Stimulated activated naive CD8-positive, alpha-beta T cell treated with anti-CD3 and anti-CD28 coated beads, Interleukin-15, Interleukin-2, amounts not matched to agents 100 ng/mL and 50 ng/mL, for 24 hours (primary cell): Measurements from ENCODE around the gene RAB1B.
"Not testable (repeated sequence)": the region's sequence is repeated elsewhere in the genome, so short reads cannot be mapped to it uniquely, and the experiment has no call there.

Source experiments
- H3K27ac Mint-ChIP-seq: one replicate; pipeline ENCODE4 v1.8.0; 2021; ENCODE audit warnings: mild to moderate bottlenecking, mixed read lengths
- H3K27me3 Mint-ChIP-seq: one replicate; pipeline ENCODE4 v1.8.0; 2021; ENCODE audit warnings: mixed read lengths
- H3K36me3 Mint-ChIP-seq: one replicate; pipeline ENCODE4 v1.8.0; 2021; ENCODE audit warnings: low read depth, mixed read lengths
- H3K4me1 Mint-ChIP-seq: one replicate; pipeline ENCODE4 v1.8.0; 2021; ENCODE audit warnings: low read depth, mixed read lengths
- H3K4me3 Mint-ChIP-seq: one replicate; pipeline ENCODE4 v1.8.0; 2021; ENCODE audit warnings: mild to moderate bottlenecking, mixed read lengths
- H3K9me3 Mint-ChIP-seq: one replicate; pipeline ENCODE4 v1.8.0; 2021; ENCODE audit warnings: mixed read lengths

The RAB1B gene

GRCh38 chr11:66268952-66269905, 790 bp downstream of the RAB1B start:
- peak overlapping the region; percentile 96 for H3K4me3 Mint-ChIP-seq
- peaks cover 45% of the 10 kb centered on the region for H3K36me3 Mint-ChIP-seq
- peak overlapping the region; percentile 94 for H3K27ac Mint-ChIP-seq
- peaks cover 47% of the 10 kb centered on the region for H3K4me1 Mint-ChIP-seq
- H3K27me3 Mint-ChIP-seq = no peaks in the 10 kb centered on the region
- no peaks in the 10 kb centered on the region for H3K9me3 Mint-ChIP-seq

- Mint-ChIP-seq H3K4me1 (peaks cover 46% of the 10 kb centered on the region), H3K4me3 (no peak overlapping the region), H3K27me3 (no peaks in the 10 kb centered on the region), H3K27ac (no peak overlapping the region), H3K36me3 (peaks cover 39% of the 10 kb centered on the region), H3K9me3 (no peaks in the 10 kb centered on the region)
Measured at GRCh38 chr11:66271816-66272215, 3.4 kb downstream of the RAB1B start.

GRCh38 chr11:66272596-66272995, 4.2 kb downstream of the RAB1B start:
- Mint-ChIP-seq H3K27me3 (no peaks in the 10 kb centered on the region), H3K9me3 (no peaks in the 10 kb centered on the region), H3K27ac (no peak overlapping the region), H3K36me3 (peaks cover 39% of the 10 kb centered on the region), H3K4me1 (peaks cover 44% of the 10 kb centered on the region), H3K4me3 (no peak overlapping the region)

GRCh38 chr11:66274219-66274618, 5.8 kb downstream of the RAB1B start:
- Mint-ChIP-seq H3K9me3 (no peaks in the 10 kb centered on the region), H3K4me1 (peaks cover 46% of the 10 kb centered on the region), H3K4me3 (no peak overlapping the region), H3K36me3 (peaks cover 36% of the 10 kb centered on the region), H3K27ac (no peak overlapping the region), H3K27me3 (peaks cover under 1% of the 10 kb centered on the region)

DNA sequence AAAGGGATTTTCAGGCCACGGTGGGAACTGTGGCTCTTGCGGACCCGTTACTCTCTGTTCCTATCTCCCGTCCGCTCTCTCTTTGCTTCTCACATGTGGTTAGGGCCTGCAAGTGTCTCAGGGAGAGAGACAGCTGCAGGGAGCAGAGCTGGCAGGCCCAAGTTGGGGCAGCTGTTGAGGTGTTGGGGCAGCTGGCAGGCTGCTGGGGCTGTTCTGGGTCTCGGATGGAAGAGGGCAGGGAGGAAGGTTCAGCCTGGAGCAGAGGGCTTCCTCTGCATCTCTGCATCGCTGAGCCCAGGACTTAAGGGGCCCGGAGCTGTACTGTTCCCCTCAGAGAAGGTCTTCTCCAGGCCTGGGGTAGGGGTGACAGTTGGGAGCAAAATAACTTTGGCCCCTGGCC, 7.0 kb downstream of the RAB1B start:
- peaks cover 31% of the 10 kb centered on the region for H3K36me3 Mint-ChIP-seq

GRCh38 chr11:66275984-66276612, 7.7 kb downstream of the RAB1B start:
- Mint-ChIP-seq H3K4me3 (no peak overlapping the region), H3K36me3 (peaks cover 27% of the 10 kb centered on the region), H3K9me3 (no peaks in the 10 kb centered on the region), H3K4me1 (peaks cover 33% of the 10 kb centered on the region), H3K27ac (no peak overlapping the region), H3K27me3 (peaks cover 6% of the 10 kb centered on the region)

More for the DNA sequence above, 7.0 kb downstream of the RAB1B start:
- H3K4me3 Mint-ChIP-seq = no peak overlapping the region
- H3K27me3 Mint-ChIP-seq = peaks cover 6% of the 10 kb centered on the region
- no peak overlapping the region for H3K27ac Mint-ChIP-seq
- H3K9me3 Mint-ChIP-seq = no peaks in the 10 kb centered on the region
- H3K4me1 Mint-ChIP-seq = peaks cover 38% of the 10 kb centered on the region

GRCh38 chr11:66276619-66277018, 8.2 kb downstream of the RAB1B start:
- H3K9me3 Mint-ChIP-seq, H3K27ac Mint-ChIP-seq, H3K27me3 Mint-ChIP-seq, H3K4me3 Mint-ChIP-seq: not testable (repeated sequence)
- peaks cover 25% of the 10 kb centered on the region for H3K36me3 Mint-ChIP-seq
- H3K4me1 Mint-ChIP-seq = peaks cover 32% of the 10 kb centered on the region

DNA sequence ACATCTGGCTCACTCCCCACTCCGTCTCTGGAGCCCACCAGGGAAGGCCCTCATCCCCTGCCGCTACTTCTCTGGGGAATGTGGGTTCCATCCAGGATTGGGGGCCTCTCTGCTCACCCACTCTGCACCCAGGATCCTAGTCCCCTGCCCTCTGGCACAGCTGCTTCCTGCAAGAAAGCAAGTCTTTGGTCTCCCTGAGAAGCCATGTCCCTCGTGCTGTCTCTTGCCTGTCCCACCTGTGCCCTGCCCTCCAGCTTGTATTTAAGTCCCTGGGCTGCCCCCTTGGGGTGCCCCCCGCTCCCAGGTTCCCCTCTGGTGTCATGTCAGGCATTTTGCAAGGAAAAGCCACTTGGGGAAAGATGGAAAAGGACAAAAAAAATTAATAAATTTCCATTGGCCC, 8.6 kb downstream of the RAB1B start:
- Mint-ChIP-seq H3K36me3 (peaks cover 21% of the 10 kb centered on the region), H3K4me1 (peaks cover 32% of the 10 kb centered on the region)
- H3K4me3 Mint-ChIP-seq, H3K9me3 Mint-ChIP-seq, H3K27ac Mint-ChIP-seq, H3K27me3 Mint-ChIP-seq: not testable (repeated sequence)

DNA sequence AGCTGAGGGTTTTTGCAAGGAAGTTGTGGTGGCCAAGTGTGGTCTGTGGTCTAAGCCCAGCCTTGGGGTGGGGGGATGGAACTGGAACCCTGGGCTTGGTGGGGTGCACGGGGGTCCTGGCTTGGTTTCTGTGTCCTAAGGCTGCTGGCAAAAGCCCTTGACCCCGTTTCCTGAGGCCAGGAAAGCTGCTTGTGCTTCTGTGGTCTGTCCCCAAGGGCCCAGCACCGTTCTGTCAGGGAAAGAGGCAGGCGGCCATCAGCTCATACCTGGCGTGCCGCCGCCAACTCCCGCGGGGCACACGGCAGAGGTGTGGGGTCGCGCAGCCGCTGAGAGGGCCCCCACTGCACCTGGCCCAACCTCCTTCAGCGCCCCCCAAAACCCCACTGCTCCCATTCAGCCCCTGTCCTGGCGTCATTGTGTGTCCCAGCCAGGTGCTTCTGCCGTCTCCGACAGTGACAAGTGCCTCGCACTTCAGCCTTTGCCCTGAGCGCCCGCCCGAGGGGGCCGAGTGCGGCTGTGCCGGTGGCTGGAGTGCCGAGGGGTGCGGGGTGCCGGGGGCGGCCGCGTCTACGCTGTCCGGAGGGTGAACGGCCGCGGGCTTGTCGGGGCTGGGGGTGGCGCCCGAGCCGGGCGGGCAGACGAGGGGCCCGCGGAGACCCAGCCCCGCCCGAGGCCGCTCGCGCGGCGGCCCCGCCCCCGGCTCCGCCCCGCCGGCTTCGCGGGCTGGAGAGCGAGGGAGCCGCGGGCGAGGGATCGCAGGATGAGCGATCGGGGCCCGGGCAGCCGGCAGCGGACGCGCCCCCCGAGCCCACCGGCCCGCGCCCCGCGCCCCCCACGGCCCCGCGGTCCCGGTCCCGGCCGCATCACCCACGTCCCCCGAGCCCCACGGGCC, 9.3 kb downstream of the RAB1B start, which contains the start of gene CNIH2:
CNIH2 (plus strand) TSS at position 705 of the 892 bp plus-strand sequence. CDS start 282 bp downstream, outside the sequence.
- Mint-ChIP-seq H3K4me1 (peaks cover 32% of the 10 kb centered on the region), H3K36me3 (peaks cover 15% of the 10 kb centered on the region), H3K27me3 (peaks cover 6% of the 10 kb centered on the region), H3K9me3 (no peaks in the 10 kb centered on the region), H3K4me3 (peak within 1 kb of the TSS; percentile 57), H3K27ac (no peak within 1 kb of the TSS)

DNA sequence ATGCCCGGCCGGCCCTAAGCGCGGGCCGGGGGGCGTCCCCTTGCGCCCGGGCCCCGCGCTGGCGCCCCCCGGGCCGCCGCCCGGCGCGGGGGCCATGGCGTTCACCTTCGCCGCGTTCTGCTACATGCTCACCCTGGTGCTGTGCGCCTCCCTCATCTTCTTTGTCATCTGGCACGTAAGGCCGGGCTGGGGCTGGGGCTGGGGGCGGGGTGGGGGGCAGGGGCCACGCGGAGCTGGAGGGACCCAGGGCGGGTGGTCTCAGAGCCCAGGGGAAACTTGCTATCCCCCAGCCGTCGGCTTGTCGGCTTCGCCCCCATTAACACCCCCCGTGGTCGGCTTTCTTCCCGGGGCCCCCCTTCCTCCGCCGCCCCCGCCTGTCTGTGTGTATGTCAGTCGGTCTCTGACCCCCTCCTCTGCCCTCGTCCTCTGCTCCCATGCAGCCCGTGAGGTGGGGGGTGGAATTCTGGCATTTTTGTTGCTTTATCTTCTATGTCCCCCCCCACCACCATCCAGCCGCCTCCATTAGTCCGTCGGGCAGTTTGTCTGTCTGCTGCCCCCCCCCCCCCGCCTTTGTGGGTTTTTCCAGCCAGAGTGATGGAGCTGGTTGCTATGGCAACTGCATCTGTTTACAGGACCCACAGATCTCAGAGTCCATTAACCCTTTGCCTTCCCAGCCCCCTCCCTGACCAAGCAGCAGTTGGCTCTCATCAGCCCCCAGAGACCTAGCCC, 10.1 kb downstream of the RAB1B start:
- Mint-ChIP-seq H3K9me3 (no peaks in the 10 kb centered on the region), H3K4me1 (peaks cover 31% of the 10 kb centered on the region), H3K4me3 (peak overlapping the region; percentile 57), H3K27ac (no peak overlapping the region), H3K36me3 (peaks cover 7% of the 10 kb centered on the region), H3K27me3 (peaks cover 6% of the 10 kb centered on the region)

DNA sequence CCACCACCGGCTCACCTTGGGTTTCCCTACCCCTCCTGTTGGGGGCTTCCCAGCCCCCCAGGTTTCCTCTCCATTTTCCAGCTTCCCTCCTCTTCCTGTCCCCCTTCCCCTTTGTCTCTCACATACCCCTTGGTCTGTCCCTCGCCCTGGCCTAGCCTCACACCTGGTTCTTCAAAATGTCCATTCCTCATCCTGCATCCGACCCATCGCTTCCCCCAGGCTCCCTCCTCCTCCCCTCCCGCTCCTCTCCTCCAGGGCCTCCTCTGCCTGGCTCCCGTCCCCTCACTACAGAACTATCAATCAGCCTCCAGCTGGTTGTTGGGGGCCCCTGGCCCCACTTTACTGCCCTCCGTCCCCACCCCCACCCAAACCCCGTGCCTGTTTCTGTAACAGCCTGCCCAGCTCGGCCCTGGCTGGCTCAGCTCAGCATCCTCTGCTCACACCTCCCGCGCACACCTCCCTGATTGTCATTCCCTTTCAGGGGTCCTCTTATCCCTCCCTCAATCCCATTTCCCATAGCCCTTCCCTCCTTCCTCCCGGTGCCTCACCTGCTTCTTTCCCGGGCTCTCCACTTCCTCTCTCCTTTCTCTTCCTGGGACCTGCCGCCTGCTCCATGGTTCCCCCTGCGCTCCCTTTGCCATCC, 10.8 kb downstream of the RAB1B start:
- H3K36me3 Mint-ChIP-seq = peaks cover 1% of the 10 kb centered on the region
- H3K9me3 Mint-ChIP-seq = no peaks in the 10 kb centered on the region
- H3K4me3 Mint-ChIP-seq = peak overlapping the region; percentile 57
- peak overlapping the region; percentile 63 for H3K27ac Mint-ChIP-seq
- H3K4me1 Mint-ChIP-seq = peaks cover 31% of the 10 kb centered on the region
- H3K27me3 Mint-ChIP-seq = peaks cover 6% of the 10 kb centered on the region

GRCh38 chr11:66280428-66280827, 12.0 kb downstream of the RAB1B start:
- Mint-ChIP-seq H3K9me3 (no peaks in the 10 kb centered on the region), H3K4me1 (peaks cover 31% of the 10 kb centered on the region), H3K36me3 (no peaks in the 10 kb centered on the region), H3K27me3 (peaks cover 6% of the 10 kb centered on the region), H3K27ac (no peak overlapping the region), H3K4me3 (no peak overlapping the region)

DNA sequence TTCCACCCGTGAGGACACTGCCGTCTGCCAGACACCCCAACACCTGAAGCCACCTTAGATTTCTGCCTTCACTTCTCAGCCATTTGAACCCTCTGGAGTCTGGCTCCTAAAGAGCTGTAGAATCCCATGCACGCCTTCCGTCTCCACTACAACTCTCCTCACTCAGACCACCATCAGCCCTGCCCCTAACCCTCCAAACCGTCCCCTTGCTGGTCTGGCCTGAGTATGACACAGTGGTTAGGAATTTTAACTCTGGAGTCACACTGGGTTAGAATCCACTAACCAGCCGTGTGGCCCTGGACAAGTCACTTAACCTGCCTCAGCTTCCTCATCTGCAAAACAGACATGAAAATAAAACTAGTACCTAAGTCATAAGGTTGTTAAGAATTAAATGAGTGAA, 12.6 kb downstream of the RAB1B start:
- Mint-ChIP-seq H3K36me3 (no peaks in the 10 kb centered on the region), H3K4me1 (peaks cover 31% of the 10 kb centered on the region), H3K27me3 (peaks cover 6% of the 10 kb centered on the region), H3K4me3 (no peak overlapping the region), H3K27ac (no peak overlapping the region), H3K9me3 (no peaks in the 10 kb centered on the region)
